Fibroblast of skin of left biceps (primary cell): Measurements from ENCODE around the gene HPCA.
"Not testable (repeated sequence)": the region's sequence is repeated elsewhere in the genome, so short reads cannot be mapped to it uniquely, and the experiment has no call there.

Source experiments
- DNase-seq, 2 experiments: peaks; one replicate each; pipeline ENCODE4 v3.0.0-alpha.2; 2013; ENCODE audit warnings: low read depth in 2 of 2

HPCA gene

DNA sequence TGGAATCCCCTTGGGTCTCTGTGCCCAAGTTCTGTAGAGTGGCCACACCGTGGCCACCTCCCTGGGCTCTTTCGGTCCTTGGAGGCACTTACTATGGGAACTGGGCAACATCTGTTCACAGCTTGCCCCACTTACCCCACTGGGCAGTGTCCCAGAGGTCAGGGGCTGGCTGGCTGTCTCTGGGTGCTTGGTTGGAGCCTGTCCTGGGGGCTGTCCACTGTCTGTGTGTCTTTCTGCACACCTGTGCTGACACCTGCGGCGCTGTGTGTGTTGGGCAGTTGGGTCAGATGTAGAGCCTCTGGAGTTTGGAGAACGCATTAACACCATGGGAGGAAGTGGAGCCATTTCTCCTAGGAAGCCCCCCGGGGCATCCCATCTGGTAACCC lies 16.2 kb downstream of the HPCA start:
- DNase-seq, result no peak

DNA sequence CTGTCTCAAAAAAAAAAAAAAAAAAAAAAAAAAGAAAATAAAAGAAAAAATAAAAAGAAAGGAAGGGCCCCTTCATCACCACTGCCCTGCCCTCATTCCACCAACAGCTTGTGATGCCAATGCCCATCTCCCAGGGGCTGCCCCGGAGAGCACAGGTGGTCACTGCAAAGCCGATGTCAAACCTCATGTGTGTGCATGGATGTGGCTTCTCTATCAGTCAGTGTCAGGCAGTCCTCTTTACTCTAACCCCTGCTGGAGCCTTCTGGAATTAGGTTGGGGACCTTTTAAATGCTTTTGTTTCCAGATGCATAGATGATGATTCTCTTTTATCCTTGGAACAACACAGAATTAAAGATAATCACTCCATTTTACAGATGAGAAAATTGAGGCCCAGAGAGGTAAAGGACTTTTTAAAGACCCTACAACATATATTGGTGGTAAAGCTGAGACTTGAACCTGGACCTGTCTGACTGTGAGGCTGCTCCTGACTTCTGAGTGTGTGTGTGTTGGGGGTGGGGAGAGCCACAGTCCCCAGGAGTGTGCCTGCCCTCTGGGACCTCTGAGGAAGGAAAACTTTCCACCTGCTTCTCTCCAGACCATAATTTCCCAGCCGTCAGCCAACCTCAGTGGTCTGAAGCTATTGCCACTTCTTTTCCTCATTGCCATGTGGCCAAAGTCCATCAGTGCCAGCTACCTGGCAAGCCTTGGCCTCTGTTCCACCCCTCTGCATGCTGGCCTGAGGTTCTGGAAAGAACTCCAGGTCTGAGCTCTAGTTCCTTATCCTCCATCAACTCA lies 17.9 kb downstream of the HPCA start:
- DNase-seq, result no peak

DNA sequence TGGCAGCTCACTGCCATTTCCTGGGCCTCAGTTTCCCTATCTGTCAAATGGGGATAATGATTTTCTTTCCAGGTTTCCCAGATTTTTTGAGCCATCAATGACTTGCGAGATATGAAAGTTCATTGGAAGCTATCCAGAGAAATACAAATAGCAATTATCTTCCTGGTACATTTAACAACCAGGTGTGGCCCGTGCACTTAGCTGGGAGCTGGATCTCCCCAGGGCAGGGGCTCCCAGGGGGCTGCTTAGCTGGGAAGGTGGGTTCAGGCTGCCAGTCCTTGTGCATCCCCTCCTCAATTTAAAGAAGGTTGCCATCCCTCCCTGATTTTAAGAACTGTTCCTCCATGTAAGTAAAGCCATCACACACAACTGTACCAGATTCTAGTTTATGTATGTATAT lies 18.5 kb downstream of the HPCA start:
- DNase-seq, result no peak

DNA sequence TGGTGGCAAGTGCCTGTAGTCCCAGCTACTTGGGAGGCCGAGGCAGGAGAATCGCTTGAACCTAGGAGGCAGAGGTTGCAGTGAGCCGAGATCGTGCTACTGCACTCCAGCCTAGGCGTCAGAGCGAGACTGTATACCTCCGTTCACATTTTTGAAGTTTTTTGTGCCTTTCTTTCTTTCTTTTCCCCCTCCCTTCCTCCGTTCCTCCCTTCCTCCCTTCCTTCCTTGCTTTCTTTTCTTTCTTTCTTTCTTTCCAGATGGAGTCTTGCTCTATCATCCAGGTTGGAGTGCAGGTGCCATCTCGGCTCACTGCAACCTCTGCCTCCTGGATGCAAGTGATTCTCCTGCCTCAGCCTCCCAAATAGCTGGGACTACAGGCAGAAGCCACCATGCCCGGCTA lies 19.3 kb downstream of the HPCA start:
- DNase-seq, result not testable (repeated sequence)

DNA sequence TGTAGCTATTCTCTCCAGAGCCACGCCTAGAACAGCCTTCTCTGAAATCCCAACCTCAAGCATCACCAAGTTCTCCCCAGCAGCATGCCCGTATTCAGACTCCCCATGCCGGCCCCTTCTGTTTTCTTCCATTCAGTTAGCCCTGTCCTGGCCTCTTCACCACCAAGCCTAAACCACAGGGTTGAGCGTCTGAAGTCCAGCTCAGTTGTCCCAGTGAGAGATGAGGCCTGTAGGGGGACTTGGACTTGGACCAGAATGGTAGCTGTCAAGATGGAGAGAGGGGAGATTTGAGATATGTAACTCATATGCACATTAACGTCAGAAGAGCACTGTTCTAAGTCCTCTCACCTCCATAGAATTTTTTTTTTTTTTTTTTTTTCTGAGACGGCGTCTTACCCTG lies 20.4 kb downstream of the HPCA start:
- no peak for DNase-seq

DNA sequence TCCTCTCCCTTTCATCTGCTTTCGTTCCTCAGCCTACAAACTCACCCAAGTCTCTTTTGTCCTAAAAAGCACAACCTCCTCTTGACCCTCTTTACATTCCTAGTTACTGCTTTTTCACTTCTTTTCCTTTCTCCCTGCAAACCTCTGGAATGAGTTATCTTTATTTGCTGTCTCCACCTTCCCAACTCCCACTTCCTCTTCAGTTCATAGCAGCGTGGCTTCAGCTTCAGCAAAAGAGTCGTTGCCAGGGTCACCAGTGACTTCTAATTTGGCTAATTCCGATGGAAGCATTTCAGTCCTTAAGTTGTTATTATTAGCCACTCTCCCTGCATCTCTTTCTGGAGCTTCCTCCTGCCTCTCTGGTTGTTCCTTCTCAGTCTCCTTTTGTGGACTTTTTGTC lies 21.1 kb downstream of the HPCA start:
- no peak for DNase-seq

DNA sequence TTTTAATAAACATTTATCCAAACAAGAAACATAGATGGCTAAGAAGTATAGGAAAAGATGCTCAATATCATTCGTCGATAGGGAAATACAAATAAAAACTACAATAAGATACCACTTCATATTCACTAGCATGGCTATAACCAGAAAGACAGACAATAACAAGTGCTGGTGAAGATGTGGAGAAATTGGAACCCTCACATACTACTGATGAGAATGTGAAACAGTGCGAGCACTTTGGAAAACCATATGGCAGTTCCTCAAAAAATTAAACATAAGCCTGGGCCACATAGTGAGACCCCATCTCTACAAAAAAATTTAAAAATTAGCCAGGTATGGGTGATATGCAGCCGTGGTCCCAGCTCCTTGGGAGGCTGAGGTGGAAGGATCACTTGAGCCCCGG lies 24.0 kb downstream of the HPCA start:
- DNase-seq, result no peak

DNA sequence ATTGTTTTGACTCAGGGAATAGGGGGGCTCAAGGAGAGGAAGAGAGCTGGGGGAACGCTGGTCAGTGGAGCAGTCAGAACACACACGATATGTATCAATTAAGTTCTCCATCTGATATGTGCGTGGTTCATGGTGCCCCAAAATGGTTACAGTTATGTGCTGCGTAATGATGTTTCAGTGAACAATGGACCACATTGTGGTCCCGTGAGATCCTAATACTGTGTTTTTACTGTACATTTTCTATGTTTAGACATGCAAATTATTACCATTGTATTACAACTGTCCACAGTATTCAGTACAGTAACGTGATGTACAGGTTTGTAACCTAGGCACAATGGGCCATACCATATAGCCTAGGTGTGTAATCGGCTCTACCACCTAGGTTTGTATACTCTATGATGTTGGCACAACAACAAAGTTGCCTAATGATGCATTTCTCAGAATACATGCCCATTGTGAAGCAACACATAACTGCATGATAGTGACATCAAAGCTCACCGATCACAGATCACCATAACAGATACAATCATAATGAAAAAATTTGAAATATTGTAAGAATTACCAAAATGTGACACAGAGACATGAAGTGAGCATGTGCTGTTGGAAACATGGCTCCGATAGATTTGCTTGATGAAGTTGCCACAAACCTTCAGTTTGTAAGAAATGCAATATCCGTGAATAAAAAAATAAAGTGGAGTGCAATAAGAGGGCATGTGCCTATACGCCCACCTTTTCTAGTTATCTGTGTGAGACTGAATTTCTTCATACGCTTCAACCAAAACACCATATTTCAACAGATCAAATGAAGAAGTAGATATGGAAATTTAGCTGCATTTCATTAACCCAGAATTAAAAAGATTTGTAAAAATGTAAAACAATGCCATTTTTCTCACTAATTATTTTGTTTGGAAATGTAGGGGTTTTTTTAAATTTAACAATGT lies 29.7 kb downstream of the HPCA start:
- no peak for DNase-seq

DNA sequence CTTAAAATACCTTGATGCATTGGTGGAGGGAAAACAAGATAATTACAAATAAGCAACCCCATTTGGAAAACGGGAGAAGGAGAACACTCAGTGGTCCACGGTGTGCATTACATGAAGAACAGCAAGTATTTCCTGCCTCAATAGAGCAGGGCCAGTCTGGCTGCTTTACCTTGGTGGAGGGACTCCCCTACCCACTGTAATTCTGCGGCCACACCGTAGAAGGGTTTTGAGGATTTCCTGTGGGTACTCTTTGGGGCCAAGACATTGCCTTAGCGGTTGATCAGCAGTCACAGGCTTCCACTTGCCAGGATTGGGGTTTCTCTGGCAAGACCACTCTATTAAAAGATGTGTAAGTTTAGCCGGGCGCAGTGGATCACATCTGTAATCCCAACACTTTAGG lies 31.2 kb downstream of the HPCA start:
- DNase-seq, result no peak

DNA sequence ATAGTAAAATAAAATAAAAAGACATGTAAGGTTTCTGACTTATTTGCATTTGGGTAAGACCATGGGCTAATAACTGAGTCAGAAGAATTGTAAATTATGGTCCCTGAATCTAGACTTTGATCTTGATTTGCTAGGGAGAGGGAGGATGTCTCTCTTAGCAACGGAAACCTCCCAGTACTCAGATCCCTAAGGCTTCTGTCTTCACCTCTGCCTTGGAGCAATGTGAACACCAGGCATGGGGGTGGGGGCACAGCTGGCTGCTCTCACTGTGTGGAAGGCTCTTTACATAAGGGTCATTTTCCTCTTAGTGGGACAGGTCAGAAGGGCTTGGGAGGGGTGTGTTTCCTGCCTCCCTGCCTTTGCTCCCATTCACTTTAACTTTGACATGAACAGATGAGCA lies 31.9 kb downstream of the HPCA start:
- DNase-seq, result no peak

DNA sequence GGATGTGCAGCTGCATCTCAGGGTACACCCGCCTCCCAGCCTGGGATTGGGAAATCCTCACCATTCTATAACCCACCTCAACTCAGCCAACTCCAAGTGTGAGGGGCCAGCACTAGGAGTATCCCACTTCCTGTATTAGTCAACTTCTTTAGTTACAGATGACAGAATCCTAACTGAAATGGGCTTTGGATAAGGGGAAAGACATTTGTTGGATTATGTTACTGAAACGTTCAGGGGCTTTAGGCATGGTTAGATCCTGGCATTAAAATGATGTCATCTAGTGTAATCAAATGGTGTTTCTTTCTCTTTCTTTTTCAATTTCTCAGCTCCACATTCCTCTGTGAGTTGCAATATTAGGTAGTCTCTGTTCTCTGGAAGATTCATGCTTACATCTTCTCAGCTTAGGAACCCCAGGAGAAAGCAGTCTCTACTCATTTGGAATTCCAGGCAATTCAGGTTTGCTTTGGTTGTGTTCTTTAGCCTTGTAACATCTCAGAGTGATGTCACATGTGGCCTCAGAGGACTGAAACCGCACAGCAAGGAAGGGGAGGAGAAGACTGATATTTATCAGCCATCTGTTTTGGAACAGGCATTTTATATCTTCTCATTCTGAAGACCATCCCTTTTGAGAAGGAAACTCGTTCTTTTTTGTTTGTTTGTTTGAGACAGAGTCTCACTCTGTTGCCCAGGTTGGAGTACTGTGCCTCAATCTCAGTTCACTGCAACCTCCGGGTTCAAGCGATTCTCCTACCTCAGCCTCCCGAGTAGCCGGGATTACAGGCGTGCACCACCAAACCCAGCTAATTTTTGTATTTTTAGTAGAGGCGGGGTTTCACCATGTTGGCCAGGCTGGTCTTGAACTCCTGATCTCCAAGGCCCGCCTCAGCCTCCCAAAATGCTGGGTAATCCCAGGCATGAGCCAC lies 33.8 kb downstream of the HPCA start:
- DNase-seq, result peak; percentile 47 to 51

DNA sequence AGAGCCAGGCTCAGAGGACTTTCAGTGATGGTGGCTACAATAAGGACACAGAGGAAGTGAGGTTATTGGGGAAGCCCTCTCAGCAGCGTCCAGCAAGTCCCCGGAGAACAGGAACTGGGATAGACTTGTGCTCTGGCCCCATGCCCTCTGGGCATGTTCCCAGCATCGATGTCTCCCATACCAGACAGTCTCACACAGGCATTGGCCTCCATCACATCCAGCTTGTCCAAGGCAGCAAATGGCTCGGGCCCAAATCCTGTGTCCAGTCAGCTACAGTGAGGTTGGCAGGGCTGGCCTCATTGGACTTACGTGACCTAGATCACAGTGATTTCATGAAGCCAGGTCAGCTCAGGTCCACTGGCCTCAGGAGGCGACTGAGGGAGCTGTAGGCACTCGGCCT lies 34.5 kb downstream of the HPCA start:
- no peak for DNase-seq

DNA sequence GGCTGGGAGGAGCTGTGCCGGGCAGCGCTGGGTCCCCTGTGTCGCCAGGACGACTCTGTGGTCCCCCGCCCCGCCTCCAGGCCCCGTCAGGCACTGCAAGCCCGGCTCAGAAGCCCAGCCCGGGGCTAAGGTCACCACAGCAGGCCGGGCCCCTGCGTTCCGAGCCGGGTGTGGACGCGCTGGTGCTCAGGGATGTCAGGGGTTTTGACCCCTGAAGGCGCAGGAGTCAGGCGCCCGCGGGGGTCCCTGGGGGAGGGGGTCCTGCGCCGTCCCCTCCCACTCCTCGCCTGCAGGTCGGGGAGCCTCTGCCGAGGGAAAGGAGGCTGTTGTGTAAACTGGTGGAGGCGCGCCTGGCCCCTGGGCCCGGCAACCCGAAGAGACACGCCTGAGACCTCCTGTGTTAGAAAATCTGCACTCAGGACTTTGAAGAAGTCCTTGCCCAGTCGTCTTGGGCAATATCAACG lies 38.6 kb downstream of the HPCA start:
- no peak for DNase-seq

DNA sequence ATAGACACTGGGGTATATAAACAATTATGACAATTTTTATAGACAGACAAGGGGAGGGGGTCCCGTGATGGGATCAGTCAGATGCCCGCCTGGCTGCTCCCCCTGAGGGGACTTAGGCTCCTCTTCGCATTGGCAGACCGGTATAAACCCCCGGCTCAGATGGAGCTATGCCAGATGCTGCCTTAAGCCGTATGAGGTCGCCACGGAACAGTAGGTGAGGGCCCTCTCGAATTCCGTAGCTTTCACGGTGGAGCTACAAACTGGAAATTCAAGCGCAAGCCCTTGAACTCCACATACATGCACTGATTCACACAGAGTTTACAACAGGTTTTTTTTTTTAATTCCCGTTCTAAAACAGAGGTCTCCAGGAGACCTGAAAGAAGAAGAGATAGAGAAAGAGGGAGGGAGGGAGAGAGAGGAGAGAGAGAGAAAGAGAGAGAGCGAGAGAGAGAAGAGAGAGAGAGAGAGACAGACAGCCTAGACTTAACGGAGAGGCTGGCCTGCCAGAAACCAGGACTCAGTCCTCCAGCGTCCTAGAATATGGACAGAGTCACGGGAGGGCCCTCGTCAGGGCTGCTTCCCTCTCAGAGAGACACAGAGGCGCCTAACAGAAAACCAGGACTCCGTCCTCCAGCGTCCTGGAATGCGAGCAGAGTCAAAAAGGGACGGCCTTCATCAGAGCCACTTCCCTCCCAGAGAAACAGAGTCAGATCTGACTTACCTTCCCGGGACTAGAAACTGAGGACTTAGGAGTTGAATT lies 39.3 kb downstream of the HPCA start:
- no peak for DNase-seq

DNA sequence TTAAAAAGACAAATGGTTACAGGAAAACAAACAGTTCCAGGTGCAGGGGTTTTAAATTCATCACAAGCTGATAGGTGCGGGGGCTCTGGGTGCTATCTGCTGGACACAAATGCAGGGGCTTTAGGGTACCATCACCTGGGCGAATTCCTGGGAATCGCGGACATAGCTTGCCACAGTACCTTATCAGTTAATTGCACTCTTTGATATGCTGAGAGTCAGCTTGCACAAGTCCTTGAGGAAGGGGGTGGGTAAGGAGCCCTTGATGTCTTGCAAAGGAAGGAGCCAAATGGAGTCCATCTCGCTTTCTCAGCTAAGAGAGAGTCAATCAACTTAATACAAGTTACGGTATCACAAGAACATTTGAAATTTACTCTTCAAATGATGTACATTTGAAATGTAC lies 40.3 kb downstream of the HPCA start:
- DNase-seq, result no peak

DNA sequence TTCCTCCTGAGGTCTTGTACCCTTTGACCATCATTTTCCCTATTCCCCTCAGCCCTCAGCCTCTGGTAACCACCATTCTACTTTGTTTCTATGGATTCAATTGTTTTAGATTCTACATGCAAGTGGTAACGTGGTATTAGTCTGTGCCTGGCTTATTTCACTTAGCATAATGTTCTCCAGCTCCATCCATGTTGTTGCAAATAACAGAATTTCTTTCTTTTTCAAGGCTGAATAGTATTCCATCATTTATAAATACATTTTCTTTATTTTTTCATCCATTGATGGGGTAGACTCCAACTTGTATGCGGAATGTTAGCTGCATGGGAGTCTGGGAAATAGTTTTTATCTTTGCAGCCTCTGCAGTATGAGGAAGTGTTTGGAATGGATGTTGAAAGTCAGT lies 41.1 kb downstream of the HPCA start:
- no peak for DNase-seq

DNA sequence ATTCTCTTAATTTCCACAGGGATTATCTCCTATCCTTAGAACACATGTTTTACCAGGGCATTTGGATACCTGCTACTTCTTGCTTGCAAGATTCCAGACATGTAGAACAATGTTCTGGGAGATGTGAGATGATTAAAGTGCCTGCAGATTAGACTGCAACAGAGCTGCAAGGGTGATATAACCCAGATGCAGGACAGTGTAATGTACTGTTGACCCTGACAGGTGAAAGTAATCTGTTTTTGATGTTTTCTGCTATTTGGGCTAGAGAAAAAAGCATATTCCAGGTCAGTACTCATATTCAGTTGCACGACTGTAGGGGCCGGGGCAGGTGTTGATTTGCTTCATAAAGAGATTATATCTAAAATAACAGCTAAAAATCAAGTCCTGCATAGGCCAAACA lies 42.0 kb downstream of the HPCA start:
- DNase-seq, result no peak

DNA sequence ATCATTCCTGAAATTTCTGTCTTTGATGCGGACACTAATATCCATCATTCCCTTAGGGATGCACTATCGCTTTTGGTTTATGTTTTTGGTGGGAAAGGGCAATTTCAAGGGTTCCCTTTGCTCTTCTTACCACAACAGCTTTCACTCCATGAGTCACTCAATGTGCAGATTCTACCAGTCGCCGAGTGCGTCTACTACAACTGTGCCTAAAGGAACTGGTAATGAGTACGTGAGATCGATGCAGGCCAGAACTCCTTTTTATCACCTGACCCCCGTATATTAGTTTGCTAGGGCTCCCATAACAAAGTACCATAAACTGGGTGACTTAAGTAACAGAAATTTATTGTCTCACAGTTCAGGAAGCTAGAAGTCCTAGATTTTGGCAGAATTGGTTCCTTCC lies 42.4 kb downstream of the HPCA start:
- no peak for DNase-seq

DNA sequence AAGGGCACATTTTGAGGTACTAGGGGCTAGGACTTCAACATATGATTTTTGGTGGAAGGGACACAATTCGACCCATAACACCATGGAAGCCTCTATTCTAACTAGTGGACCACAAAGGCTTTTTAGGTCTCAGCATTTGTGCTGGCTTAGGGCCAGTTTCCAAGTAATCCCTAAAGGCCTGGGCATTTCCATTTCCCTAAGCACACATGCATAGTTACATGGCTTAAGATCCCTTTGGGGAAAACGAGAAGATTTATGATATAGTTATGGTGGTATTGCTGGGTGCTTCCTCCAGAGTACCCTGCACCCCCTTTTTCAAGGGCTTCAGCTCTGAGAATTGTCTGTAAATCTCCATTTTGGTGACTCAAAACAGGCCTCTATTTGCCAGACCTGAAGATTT lies 43.1 kb downstream of the HPCA start:
- DNase-seq, result no peak

DNA sequence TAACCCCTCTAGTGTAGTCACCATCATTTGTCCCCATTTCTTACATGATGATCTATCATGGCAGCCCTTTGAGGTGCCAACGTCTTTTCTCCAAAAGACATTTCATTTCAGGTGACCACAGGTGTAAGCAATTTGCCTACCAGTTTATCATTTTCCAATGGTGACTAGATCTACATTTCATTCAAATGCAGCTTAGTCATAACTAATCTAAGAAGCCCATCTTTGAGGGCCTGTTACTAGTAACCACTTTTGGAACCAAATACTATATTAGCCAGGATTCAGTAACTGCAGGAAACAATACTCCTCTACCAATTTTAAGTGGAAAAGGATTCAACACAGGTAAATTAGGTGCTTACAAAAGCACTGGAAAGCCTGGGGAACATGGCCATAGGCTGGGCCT lies 45.5 kb downstream of the HPCA start:
- no peak for DNase-seq

DNA sequence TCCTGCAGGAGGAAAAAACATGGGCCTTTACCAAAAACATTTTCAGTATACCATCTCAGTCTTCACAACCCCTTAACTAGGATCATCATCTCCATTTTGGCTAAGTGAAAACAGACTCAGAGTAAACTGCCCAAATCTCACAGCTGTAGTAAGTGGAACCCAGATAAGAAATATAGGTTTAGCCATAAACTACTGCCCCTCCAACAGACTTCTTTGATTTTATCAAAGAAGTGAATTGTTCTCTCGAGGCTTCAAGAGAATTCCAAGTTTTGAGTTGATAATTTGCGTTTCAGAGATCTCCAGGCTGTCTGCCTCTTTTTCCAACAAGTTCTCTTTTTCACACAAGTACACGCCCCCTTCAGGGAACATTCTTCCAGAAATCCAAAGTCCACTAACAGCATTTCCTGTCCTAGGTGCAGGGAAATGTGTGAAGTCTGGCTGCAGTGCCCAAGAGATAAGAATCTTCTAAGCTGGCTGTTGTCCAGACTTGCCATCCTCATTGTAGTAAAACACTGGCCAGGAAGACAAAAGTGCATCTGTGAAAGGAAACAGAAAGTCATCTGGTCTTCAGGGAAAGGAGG lies 47.5 kb downstream of the HPCA start:
- DNase-seq, result no peak
